Lower lobe of right lung (tissue), 2 donors: ENCODE measurements around the gene GBE1. TPM values are rescaled to one million over a fixed set of nuclear protein-coding genes. Genes with fewer than 3 reads are reported as not detected.

ENCODE experiments used
- ATAC-seq, 2 donors: fragments of 200-7000 bp; cut with Tn5 transposase; one replicate each; pipeline ENCODE4 v1.9.1; 2020 to 2022; ENCODE audit warnings: mild to moderate bottlenecking in 2 of 2, moderate library complexity in 2 of 2
- DNase-seq: peaks from one replicate; pipeline ENCODE4 v3.0.0-alpha.2; 2020
- H3K27ac ChIP-seq: fragments of 200-600 bp; one replicate; pipeline ENCODE4 v1.8.0; 2022
- H3K27me3 ChIP-seq: fragments of 200-600 bp; one replicate; pipeline ENCODE4 v1.8.0; 2022; ENCODE audit warnings: low read depth
- H3K36me3 ChIP-seq: fragments of 200-600 bp; one replicate; pipeline ENCODE4 v1.8.0; 2022; ENCODE audit warnings: mild to moderate bottlenecking
- H3K4me1 ChIP-seq: fragments of 200-600 bp; one replicate; pipeline ENCODE4 v1.8.0; 2022
- H3K4me3 ChIP-seq: fragments of 200-600 bp; one replicate; pipeline ENCODE4 v1.8.0; 2022; ENCODE audit warnings: mild to moderate bottlenecking
- H3K9me3 ChIP-seq: fragments of 200-600 bp; one replicate; pipeline ENCODE4 v1.8.0; 2022
- intact Hi-C: fragments of 100-400 bp; cut with DNase I; formaldehyde crosslinking; loops from one replicate; pipeline ENCODE4 v1.11.0; 2022
- total RNA-seq: library from RNA; stranded (reverse); fragmentation: NEBNext Ultra II Directional; extraction: Animal tissue kit (Norgen Biotek cat#: 25700); gene quantifications from one replicate; pipeline ENCODE4 v1.2.1, GENCODE V29; 2021
- TF ChIP-seq, protein P1 (sequence below): fragments of 200-600 bp; IDR thresholded peaks from one replicate; pipeline ENCODE4 v1.8.0; 2022; ENCODE audit warnings: antibody characterized with exemption, mild to moderate bottlenecking
- donor health status: DM: no; HTN: yes; CAD: no; lungs with severe emphysema.

GBE1 gene
- total RNA-seq, 1 donor from 2014 or later, result 23.0 TPM

DNA sequence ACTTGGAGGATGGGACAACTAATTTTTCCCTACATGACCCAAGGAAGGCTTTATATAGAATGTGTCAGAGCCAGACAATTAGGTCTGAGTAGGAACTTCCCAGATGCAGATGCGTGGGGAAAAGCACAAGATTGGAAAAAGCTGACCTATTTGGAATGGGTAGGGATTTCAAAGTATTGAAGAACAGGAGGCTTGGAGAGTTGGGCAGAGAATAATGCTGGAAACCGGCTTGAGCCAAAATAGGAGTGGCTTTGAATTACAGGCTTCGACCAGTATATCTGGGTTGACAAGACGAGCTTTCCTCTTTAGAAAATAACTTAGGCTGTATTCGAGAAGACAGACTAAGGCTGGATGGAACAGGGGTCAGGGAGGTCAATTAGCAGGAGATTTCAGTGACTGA, 181.1 kb downstream of the GBE1 start:
- no peaks in the 10 kb centered on the region for H3K9me3 ChIP-seq
- H3K36me3 ChIP-seq, result peaks cover 6% of the 10 kb centered on the region
- no peak for DNase-seq
- H3K4me3 ChIP-seq, result no peak overlapping the region
- TF ChIP-seq, protein P1, sequence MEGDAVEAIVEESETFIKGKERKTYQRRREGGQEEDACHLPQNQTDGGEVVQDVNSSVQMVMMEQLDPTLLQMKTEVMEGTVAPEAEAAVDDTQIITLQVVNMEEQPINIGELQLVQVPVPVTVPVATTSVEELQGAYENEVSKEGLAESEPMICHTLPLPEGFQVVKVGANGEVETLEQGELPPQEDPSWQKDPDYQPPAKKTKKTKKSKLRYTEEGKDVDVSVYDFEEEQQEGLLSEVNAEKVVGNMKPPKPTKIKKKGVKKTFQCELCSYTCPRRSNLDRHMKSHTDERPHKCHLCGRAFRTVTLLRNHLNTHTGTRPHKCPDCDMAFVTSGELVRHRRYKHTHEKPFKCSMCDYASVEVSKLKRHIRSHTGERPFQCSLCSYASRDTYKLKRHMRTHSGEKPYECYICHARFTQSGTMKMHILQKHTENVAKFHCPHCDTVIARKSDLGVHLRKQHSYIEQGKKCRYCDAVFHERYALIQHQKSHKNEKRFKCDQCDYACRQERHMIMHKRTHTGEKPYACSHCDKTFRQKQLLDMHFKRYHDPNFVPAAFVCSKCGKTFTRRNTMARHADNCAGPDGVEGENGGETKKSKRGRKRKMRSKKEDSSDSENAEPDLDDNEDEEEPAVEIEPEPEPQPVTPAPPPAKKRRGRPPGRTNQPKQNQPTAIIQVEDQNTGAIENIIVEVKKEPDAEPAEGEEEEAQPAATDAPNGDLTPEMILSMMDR, result no peak
- H3K27ac ChIP-seq, result no peak overlapping the region
- no peaks in the 10 kb centered on the region for H3K4me1 ChIP-seq
- H3K27me3 ChIP-seq, result no peaks in the 10 kb centered on the region
- intact Hi-C loops, result no loop called here
- ATAC-seq, result no peak

DNA sequence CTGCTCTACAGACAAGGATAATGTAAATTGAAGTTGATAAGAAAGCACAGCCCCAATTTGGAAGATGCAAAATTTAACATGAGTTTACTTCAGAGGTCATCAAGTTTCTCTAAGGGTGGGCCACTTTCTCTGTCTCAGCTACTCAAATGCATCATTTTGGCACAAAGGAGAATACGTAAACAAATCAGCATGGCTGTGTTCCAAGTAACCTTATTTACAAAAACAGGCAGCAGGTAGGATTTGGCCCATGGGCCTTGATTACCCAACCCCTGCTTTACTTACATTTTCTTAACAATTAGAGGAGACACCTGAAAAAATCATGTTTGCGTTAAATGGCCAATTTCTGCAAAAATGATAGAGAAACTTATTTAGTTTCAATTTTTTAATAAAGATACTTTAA, 181.7 kb downstream of the GBE1 start:
- H3K9me3 ChIP-seq, result no peaks in the 10 kb centered on the region
- H3K27me3 ChIP-seq, result no peaks in the 10 kb centered on the region
- peaks cover 6% of the 10 kb centered on the region for H3K36me3 ChIP-seq
- intact Hi-C loops, result no loop called here
- no peak overlapping the region for H3K4me3 ChIP-seq
- ATAC-seq (no peak), DNase-seq (no peak)
- no peak overlapping the region for H3K27ac ChIP-seq
- H3K4me1 ChIP-seq, result no peaks in the 10 kb centered on the region
- TF ChIP-seq, protein P1, result no peak

DNA sequence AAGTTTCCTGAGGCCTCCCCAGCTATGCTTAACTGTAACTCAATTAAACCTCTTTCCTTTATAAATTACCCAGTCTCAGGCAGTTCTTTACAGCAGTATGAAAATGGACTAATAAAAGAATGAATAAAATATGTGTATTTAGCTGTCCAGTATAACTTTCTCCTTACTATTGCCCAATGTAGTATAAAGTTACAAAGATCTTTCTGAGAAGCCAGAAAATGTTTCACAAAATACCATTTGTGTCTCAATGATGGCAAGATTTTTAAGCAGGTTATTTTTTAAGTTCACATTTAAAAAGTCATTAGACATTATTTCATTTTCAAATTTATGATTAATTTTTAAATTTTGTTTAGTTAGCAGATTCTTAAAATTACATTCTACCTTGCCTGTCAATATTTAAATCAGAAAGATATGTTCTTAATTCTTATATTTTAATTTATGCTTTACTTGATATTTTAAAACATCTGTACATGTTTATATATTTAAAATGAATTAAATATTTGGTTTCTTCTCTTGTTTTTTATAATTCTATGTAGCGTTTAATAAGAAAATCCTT, 189.2 kb downstream of the GBE1 start:
- no peaks in the 10 kb centered on the region for H3K4me1 ChIP-seq
- H3K36me3 ChIP-seq, result no peaks in the 10 kb centered on the region
- TF ChIP-seq, protein P1, result no peak
- no peak for ATAC-seq
- no peak overlapping the region for H3K27ac ChIP-seq
- DNase-seq, result no peak
- intact Hi-C loops, result no loop called here
- no peak overlapping the region for H3K4me3 ChIP-seq
- no peaks in the 10 kb centered on the region for H3K27me3 ChIP-seq
- H3K9me3 ChIP-seq, result no peaks in the 10 kb centered on the region

DNA sequence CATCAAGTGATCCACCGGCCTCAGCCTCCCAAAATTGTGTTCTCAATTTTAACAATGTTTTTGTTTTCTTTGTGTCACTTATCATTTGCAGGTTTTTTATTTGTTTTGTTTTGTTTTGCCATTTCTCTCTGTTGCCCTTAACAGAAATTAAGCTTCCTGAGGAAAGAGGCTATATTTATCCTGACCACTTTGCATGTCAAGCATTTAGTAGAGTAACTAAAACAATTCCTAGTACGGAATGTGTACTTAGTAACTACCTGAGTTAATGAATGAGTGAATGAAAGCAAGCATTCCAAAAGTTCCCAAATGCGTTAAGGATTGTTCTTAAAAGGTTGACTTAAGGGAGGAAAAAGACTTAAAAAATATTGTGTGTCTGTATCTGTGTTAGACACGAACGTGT, 193.1 kb downstream of the GBE1 start:
- intact Hi-C loops, result no loop called here
- Histone ChIP-seq H3K4me1 (no peaks in the 10 kb centered on the region), H3K9me3 (no peaks in the 10 kb centered on the region), H3K4me3 (no peak overlapping the region), H3K27me3 (no peaks in the 10 kb centered on the region), H3K36me3 (no peaks in the 10 kb centered on the region), H3K27ac (no peak overlapping the region)
- TF ChIP-seq, protein P1, result no peak
- ATAC-seq, result no peak
- no peak for DNase-seq

DNA sequence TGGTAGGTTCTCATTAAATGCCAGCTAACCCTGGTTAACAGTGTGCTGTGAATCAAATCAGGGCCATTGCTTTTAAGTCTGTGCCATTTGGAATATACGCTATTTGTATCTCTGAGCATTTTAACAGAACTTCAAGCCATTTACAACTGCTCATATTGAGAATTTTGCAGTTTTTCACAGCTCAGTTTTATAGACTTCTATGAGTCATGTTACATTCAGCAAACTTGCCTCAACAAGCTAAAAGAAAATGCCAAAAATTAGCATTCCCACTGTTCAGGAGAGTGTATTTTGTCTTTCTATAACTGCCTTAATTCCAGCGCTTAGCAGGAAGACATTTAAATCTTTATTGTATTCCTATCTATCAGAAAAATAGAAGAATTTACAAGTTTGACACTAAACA, 196.4 kb downstream of the GBE1 start:
- no peak for DNase-seq
- Histone ChIP-seq H3K4me3 (no peak overlapping the region), H3K4me1 (no peaks in the 10 kb centered on the region), H3K27me3 (no peaks in the 10 kb centered on the region), H3K27ac (no peak overlapping the region), H3K9me3 (no peaks in the 10 kb centered on the region), H3K36me3 (no peaks in the 10 kb centered on the region)
- intact Hi-C loops, result no loop called here
- ATAC-seq, result no peak
- TF ChIP-seq, protein P1, result no peak

DNA sequence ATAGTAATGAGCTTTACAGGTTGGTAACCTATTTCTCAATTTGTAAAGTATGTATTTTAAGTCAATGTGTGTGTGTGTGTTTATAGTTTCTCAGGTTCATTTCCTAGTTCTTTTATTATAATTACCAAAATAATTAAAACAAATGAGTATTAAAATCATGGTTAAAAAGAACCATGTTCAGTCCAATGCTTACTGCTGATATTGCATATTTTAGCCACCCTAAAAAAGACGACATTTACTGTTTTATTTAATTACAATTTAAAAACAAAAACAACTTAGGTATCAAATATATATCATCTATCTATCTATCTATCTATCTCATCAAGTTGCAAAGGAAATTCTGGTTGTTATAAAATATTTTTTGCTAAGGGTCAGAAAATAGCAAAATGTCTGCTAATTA, 203.3 kb downstream of the GBE1 start:
- TF ChIP-seq, protein P1, result no peak
- ATAC-seq (no peak), DNase-seq (no peak)
- Histone ChIP-seq H3K27ac (no peak overlapping the region), H3K27me3 (no peaks in the 10 kb centered on the region), H3K4me3 (no peak overlapping the region), H3K9me3 (no peaks in the 10 kb centered on the region), H3K4me1 (no peaks in the 10 kb centered on the region), H3K36me3 (no peaks in the 10 kb centered on the region)
- intact Hi-C loops, result no loop called here
